Body of pancreas (tissue), 4 donors: ENCODE data around the gene CBFA2T3. TPM values are rescaled to one million over a fixed set of nuclear protein-coding genes. Genes with fewer than 3 reads are reported as not detected.

Experiments used
- ATAC-seq: fragments of 150-250 bp; one replicate; pipeline ENCODE4 v1.9.1; 2016
- DNase-seq, 4 donors: peaks; one replicate each; pipeline ENCODE4 v3.0.0-alpha.2; 2019
- H3K27ac ChIP-seq, 4 donors: fragments of 200-600 bp; sonication (generic); 1 replicate in 3 of 4; 2 replicates in 1 of 4; pipeline versions ENCODE4 v1.5.1 to v1.6.1; 2016 to 2019; ENCODE audit warnings: mild to moderate bottlenecking in 1 of 4, mixed read lengths in 1 of 4, moderate library complexity in 1 of 4
- H3K27me3 ChIP-seq, 2 donors: fragments of 200-600 bp; sonication (generic); one replicate each; pipeline ENCODE4 v1.6.0; 2016; ENCODE audit warnings: mild to moderate bottlenecking in 1 of 2
- H3K36me3 ChIP-seq, 2 donors: fragments of 200-600 bp; sonication (generic); replicated peaks in 1 of 2; 2 replicates each; pipeline ENCODE4 v1.5.1; 2016; ENCODE audit warnings: low read depth in 2 of 2; ENCODE audit not compliant: insufficient read depth in 1 of 2
- H3K4me1 ChIP-seq: fragments of 200-600 bp; sonication (generic); one replicate; pipeline ENCODE4 v1.6.0; 2016
- H3K4me3 ChIP-seq, 2 donors: fragments of 200-600 bp; sonication (generic); 1 replicate in 1 of 2; 2 replicates in 1 of 2; pipeline ENCODE4 v1.5.1; 2016 to 2019
- H3K9me3 ChIP-seq, 3 donors: fragments of 200-600 bp; sonication (generic); 1 replicate in 2 of 3; 2 replicates in 1 of 3; pipeline ENCODE4 v1.5.1; 2016
- CTCF ChIP-seq, 7 experiments: fragments of 450-650 bp in 4 of 7; fragments of 200-600 bp in 3 of 7; sonication (generic) in 3 of 7; IDR thresholded peaks; one replicate each; pipeline ENCODE4 v1.5.1; 2016 to 2019; ENCODE audit warnings: antibody characterized with exemption in 7 of 7
- POLR2A ChIP-seq, 3 donors: fragments of 450-650 bp; IDR thresholded peaks; one replicate each; pipeline ENCODE4 v1.6.1; 2016; ENCODE audit warnings: antibody characterized with exemption in 3 of 3, mild to moderate bottlenecking in 2 of 3
- WGBS, 2 donors: methylation state at CpG; one replicate each; pipeline ENCODE4 v1.1.5; 2017; 5-methylcytosine and 5-hydroxymethylcytosine counted together
- intact Hi-C: fragments of 100-400 bp; cut with DNase I; formaldehyde crosslinking; loops from one replicate; pipeline ENCODE4 v1.15.1; 2023
- total RNA-seq, 2 donors: library from RNA; depleted of rRNA; stranded (reverse); fragments of >200 nt; gene quantifications; one replicate each; pipeline ENCODE4 v1.1.0, GENCODE V29; 2016

Gene CBFA2T3
- total RNA-seq, 2 donors from 2014 or later = 7.8 to 16.2 TPM

DNA sequence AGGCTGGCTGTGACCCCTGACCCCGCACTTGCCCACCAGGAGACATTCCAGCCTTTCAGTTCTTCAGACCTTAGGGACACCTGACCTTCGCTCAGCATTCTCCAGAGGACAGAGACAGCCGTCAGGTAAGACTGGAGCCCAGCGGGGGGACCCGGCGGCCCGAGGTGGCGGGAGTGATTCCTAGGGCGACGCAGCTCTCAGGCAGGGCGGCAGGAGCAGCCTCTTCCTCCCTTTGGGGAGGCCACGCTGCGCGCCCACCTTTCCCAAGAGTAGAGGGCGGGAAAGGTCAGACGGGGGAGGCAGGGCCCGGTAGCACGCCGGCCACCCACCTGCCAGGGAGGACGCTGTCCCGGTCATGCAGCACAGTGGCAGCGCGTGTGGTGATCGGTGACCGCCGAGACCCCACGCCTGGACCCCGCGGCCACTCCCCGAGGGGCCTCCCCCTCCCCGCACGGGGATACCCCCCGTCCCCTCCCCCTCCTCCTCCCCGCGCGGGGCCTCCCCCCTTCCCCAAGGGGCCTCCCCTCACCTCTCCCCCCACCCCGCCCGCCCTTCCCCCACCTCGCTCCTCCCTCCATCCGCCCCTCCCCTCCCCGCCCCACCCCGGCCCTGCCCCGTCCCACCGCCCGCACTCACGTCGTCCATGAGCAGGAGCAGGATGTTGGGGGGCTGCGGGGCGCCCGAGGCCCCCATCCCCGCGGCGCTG is 120.7 kb downstream of the CBFA2T3 start:
- 13 to 37% methylated on average over 7 to 44 of the region's 53 CpGs for WGBS, 2 donors
- intact Hi-C loops = no loop called here
- ATAC-seq (no peak), DNase-seq (peak in 1 of 4 donors; percentile 33)
- Histone ChIP-seq H3K27ac (peak overlapping the region in 2 of 4 donors; percentile 74 to 75), H3K4me3 (peak overlapping the region; percentile 18 to 96), H3K27me3 (no peaks in the 10 kb centered on the region), H3K9me3 (no peaks in the 10 kb centered on the region), H3K36me3 (peaks cover 0 to 4% of the 10 kb centered on the region in 2 donors), H3K4me1 (peaks cover 17% of the 10 kb centered on the region)
- TF ChIP-seq CTCF (IDR thresholded peaks at IDR 0.05) (no peak), POLR2A (IDR thresholded peaks at IDR 0.05) (no peak)

DNA sequence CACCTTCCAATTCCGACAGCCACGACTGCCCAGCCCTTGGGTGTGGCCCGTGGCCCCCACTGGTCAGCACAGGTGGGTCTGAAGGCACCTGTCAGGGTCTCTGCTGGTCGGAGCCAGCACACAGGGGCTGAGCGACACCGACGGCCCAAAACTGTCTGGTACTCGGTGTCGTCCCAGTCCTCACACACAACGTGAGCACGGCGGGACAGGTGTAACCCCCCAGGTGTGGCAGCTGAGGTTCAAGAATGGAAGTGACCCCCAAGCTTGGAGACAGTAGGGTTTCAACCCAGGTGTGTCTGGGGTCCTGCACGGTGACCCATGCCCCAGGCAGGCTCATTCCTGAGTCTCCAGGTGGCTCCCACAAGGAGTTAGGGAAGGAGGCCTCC is 121.3 kb downstream of the CBFA2T3 start:
- 75 to 87% methylated on average over 9 to 13 of the region's 13 CpGs for WGBS, 2 donors
- Histone ChIP-seq H3K27ac (no peak overlapping the region), H3K4me3 (no peak overlapping the region), H3K4me1 (peaks cover 17% of the 10 kb centered on the region), H3K9me3 (no peaks in the 10 kb centered on the region), H3K36me3 (peaks cover 0 to 4% of the 10 kb centered on the region in 2 donors), H3K27me3 (no peaks in the 10 kb centered on the region)
- DNase-seq (no peak), ATAC-seq (no peak)
- TF ChIP-seq CTCF (IDR thresholded peaks at IDR 0.05) (no peak), POLR2A (IDR thresholded peaks at IDR 0.05) (no peak)
- intact Hi-C loops = no loop called here

- intact Hi-C loops = no loop called here
- Histone ChIP-seq H3K9me3 (no peaks in the 10 kb centered on the region), H3K27ac (peak overlapping the region in 1 of 4 donors; percentile 28), H3K4me1 (peaks cover 17% of the 10 kb centered on the region), H3K27me3 (no peaks in the 10 kb centered on the region), H3K4me3 (no peak overlapping the region), H3K36me3 (peaks cover 0 to 4% of the 10 kb centered on the region in 2 donors)
- TF ChIP-seq CTCF (IDR thresholded peaks at IDR 0.05) = no peak
- no peak for TF ChIP-seq POLR2A (IDR thresholded peaks at IDR 0.05)
- DNase-seq (no peak), ATAC-seq (no peak)
- 81 to 86% methylated on average over 8 of the region's 8 CpGs for WGBS, 2 donors
These were observed 121.8 kb downstream of the CBFA2T3 start for GRCh38 chr16:88855176-88855575.

DNA sequence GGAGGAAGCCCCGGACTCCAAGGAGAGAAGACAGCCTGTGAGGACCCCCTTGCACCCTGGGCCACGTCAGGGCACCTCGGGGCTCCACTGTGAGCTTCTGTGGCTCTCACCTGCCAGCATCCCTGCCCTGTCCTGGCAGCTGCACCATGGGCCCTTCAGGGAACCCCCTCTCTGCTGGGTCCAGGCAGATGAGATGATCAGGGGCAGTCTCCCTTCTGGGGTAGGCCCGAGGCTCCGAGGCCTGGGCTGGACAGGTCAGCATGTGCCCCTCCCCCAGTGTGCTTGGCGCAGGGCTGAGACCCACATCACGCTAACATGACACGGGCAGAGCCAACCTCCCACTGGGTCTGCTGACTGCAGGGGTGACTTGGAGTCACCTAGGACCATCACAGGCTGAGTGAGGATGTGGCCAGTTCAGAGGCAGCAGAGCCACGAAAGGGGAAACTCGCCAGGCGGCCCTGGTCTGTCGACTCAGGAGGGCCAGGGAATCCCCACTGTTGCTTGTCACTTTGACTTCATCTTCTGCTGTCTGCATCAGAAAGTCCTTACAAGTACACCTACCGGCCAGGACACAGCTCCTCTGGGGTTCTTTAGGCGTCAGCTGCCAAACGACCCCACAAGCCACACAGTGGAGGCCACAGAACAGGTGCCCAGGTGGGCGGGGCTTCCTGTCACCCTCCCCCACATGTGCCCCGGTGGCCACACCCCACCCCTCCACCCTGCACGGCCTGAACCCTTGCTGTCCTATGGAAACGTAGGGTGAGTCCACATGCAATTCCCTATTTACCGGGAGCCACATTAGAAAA is 122.5 kb downstream of the CBFA2T3 start:
- Histone ChIP-seq H3K27me3 (no peaks in the 10 kb centered on the region), H3K27ac (no peak overlapping the region), H3K36me3 (no peaks in the 10 kb centered on the region), H3K9me3 (no peaks in the 10 kb centered on the region), H3K4me3 (no peak overlapping the region), H3K4me1 (peaks cover 17% of the 10 kb centered on the region)
- DNase-seq (no peak), ATAC-seq (no peak)
- TF ChIP-seq POLR2A (IDR thresholded peaks at IDR 0.05) (no peak), CTCF (IDR thresholded peaks at IDR 0.05) (no peak)
- WGBS, 2 donors = 59% methylated on average over 11 to 18 of the region's 20 CpGs
- intact Hi-C loops = no loop called here
